Measurements from ENCODE around the gene ZNF580.

ZNF580 gene

GRCh38 chr19:55640577-55641425, at the start of gene ZNF580:
Gene ZNF580 (plus strand): TSS chr19:55641002. CDS start chr19:55642509, 1,507 bp downstream.
- TF ChIP-seq POLR2A (IDR thresholded peaks at IDR 0.05; ENCODE audit: low read length) (peak; percentile 18), GATA1 (IDR thresholded peaks at IDR 0.05; ENCODE audit: low read depth, low read length) (no peak)
- peak; percentile 77 to 81 for DNase-seq

- TF ChIP-seq GATA1 (IDR thresholded peaks at IDR 0.05; ENCODE audit: low read depth, low read length) (no peak), POLR2A (IDR thresholded peaks at IDR 0.05; ENCODE audit: low read length) (no peak)
- peak in 1 of 2 experiments; percentile 42 for DNase-seq
Measured at GRCh38 chr19:55591555-55591954, 49.2 kb upstream of the ZNF580 start.

- TF ChIP-seq GATA1 (IDR thresholded peaks at IDR 0.05; ENCODE audit: low read depth, low read length) (no peak), POLR2A (IDR thresholded peaks at IDR 0.05; ENCODE audit: low read length) (no peak)
- no peak for DNase-seq
Measured at GRCh38 chr19:55592391-55593090, 48.3 kb upstream of the ZNF580 start.

GRCh38 chr19:55593096-55593772, 47.6 kb upstream of the ZNF580 start:
- TF ChIP-seq POLR2A (IDR thresholded peaks at IDR 0.05; ENCODE audit: low read length) = no peak
- TF ChIP-seq GATA1 (IDR thresholded peaks at IDR 0.05; ENCODE audit: low read depth, low read length) = no peak
- DNase-seq = no peak

GRCh38 chr19:55594996-55595545, 45.7 kb upstream of the ZNF580 start:
- DNase-seq = no peak
- TF ChIP-seq POLR2A (IDR thresholded peaks at IDR 0.05; ENCODE audit: low read length) (no peak), GATA1 (IDR thresholded peaks at IDR 0.05; ENCODE audit: low read depth, low read length) (no peak)

- TF ChIP-seq GATA1 (IDR thresholded peaks at IDR 0.05; ENCODE audit: low read depth, low read length) (no peak), POLR2A (IDR thresholded peaks at IDR 0.05; ENCODE audit: low read length) (no peak)
- DNase-seq = no peak
Measured at GRCh38 chr19:55596304-55596703, 44.5 kb upstream of the ZNF580 start.

GRCh38 chr19:55597501-55597921, 43.3 kb upstream of the ZNF580 start:
- no peak for TF ChIP-seq POLR2A (IDR thresholded peaks at IDR 0.05; ENCODE audit: low read length)
- no peak for TF ChIP-seq GATA1 (IDR thresholded peaks at IDR 0.05; ENCODE audit: low read depth, low read length)

GRCh38 chr19:55598034-55598433, 42.8 kb upstream of the ZNF580 start:
- no peak for TF ChIP-seq GATA1 (IDR thresholded peaks at IDR 0.05; ENCODE audit: low read depth, low read length)

More at GRCh38 chr19:55597501-55597921, 43.3 kb upstream of the ZNF580 start:
- DNase-seq = no peak

GRCh38 chr19:55598719-55599467, 41.9 kb upstream of the ZNF580 start:
- TF ChIP-seq GATA1 (IDR thresholded peaks at IDR 0.05; ENCODE audit: low read depth, low read length) (no peak), POLR2A (IDR thresholded peaks at IDR 0.05; ENCODE audit: low read length) (no peak)
- peak; percentile 96 to 98 for DNase-seq

More at GRCh38 chr19:55598034-55598433, 42.8 kb upstream of the ZNF580 start:
- DNase-seq = no peak

- TF ChIP-seq GATA1 (IDR thresholded peaks at IDR 0.05; ENCODE audit: low read depth, low read length) (no peak), POLR2A (IDR thresholded peaks at IDR 0.05; ENCODE audit: low read length) (no peak)
- DNase-seq = peak; percentile 98
Measured at GRCh38 chr19:55599468-55599841, 41.3 kb upstream of the ZNF580 start, which contains the start of gene FIZ1. Gene FIZ1 (minus strand): TSS chr19:55599517. CDS start chr19:55597865, 1,652 bp downstream.

GRCh38 chr19:55599842-55600661, 40.8 kb upstream of the ZNF580 start, which contains the start of gene ZNF524:
Gene ZNF524 (plus strand): TSS chr19:55600288. CDS start chr19:55602113, 1,825 bp downstream.
- peak; percentile 36 for TF ChIP-seq POLR2A (IDR thresholded peaks at IDR 0.05; ENCODE audit: low read length)
- TF ChIP-seq GATA1 (IDR thresholded peaks at IDR 0.05; ENCODE audit: low read depth, low read length) = no peak
- peak; percentile 93 to 95 for DNase-seq

- TF ChIP-seq POLR2A (IDR thresholded peaks at IDR 0.05; ENCODE audit: low read length) (no peak), GATA1 (IDR thresholded peaks at IDR 0.05; ENCODE audit: low read depth, low read length) (no peak)
- DNase-seq = no peak
Measured at GRCh38 chr19:55600662-55601028, 40.2 kb upstream of the ZNF580 start.
